Measurements from ENCODE around the gene PSMG3.

PSMG3 gene

GRCh38 chr7:1579481-1580421, 9.9 kb upstream of the PSMG3 start:
- peak; percentile 89 for DNase-seq (ENCODE audit: low spot score)

GRCh38 chr7:1578513-1578912, 8.7 kb upstream of the PSMG3 start:
- DNase-seq (ENCODE audit: low spot score) = no peak

GRCh38 chr7:1576521-1577253, 6.9 kb upstream of the PSMG3 start:
- DNase-seq (ENCODE audit: low spot score) = no peak

- DNase-seq (ENCODE audit: low spot score) = no peak
Measured at GRCh38 chr7:1575809-1576208, 6.0 kb upstream of the PSMG3 start.

GRCh38 chr7:1572111-1572822, 2.4 kb upstream of the PSMG3 start:
- DNase-seq (ENCODE audit: low spot score) = no peak

- no peak for DNase-seq (ENCODE audit: low spot score)
Measured at GRCh38 chr7:1569440-1569832, 396 bp downstream of the PSMG3 start.

- no peak for DNase-seq (ENCODE audit: low spot score)
Measured at GRCh38 chr7:1569016-1569415, 816 bp downstream of the PSMG3 start.

- DNase-seq (ENCODE audit: low spot score) = peak; percentile 80
Measured at GRCh38 chr7:1567896-1568510, 1.8 kb downstream of the PSMG3 start.

- DNase-seq (ENCODE audit: low spot score) = peak; percentile 85
Measured at GRCh38 chr7:1567049-1567771, 2.6 kb downstream of the PSMG3 start.

GRCh38 chr7:1566687-1567048, 3.2 kb downstream of the PSMG3 start:
- DNase-seq (ENCODE audit: low spot score) = no peak

- peak; percentile 75 for DNase-seq (ENCODE audit: low spot score)
Measured at GRCh38 chr7:1564603-1565022, 5.2 kb downstream of the PSMG3 start.

GRCh38 chr7:1563981-1564602, 5.7 kb downstream of the PSMG3 start:
- no peak for DNase-seq (ENCODE audit: low spot score)

GRCh38 chr7:1562597-1563051, 7.2 kb downstream of the PSMG3 start:
- DNase-seq (ENCODE audit: low spot score) = peak; percentile 45

- DNase-seq (ENCODE audit: low spot score) = no peak
Measured at GRCh38 chr7:1562116-1562515, 7.7 kb downstream of the PSMG3 start.

GRCh38 chr7:1561036-1561940, 8.5 kb downstream of the PSMG3 start:
- DNase-seq (ENCODE audit: low spot score) = no peak

GRCh38 chr7:1560620-1561031, 9.2 kb downstream of the PSMG3 start:
- no peak for DNase-seq (ENCODE audit: low spot score)

GRCh38 chr7:1559626-1560590, 9.9 kb downstream of the PSMG3 start:
- DNase-seq (ENCODE audit: low spot score) = no peak

GRCh38 chr7:1558841-1559625, 10.8 kb downstream of the PSMG3 start:
- no peak for DNase-seq (ENCODE audit: low spot score)
